KMS-11 (cell line): ENCODE measurements around the gene DIS3L2.

Experiments used
- H2AFZ ChIP-seq: fragments of 200-600 bp; sonication (generic); 2 replicates; pipeline ENCODE4 v1.6.1; 2016; ENCODE audit warnings: antibody characterized with exemption, mixed run types, low read depth
- H3K27ac ChIP-seq: fragments of 200-600 bp; sonication (generic); 2 replicates; pipeline ENCODE4 v1.6.1; 2016; ENCODE audit warnings: mild to moderate bottlenecking, mixed run types
- H3K27me3 ChIP-seq: fragments of 200-600 bp; sonication (generic); 2 replicates; pipeline ENCODE4 v1.6.1; 2017; ENCODE audit warnings: mild to moderate bottlenecking, low read depth, mixed run types, moderate library complexity; ENCODE audit not compliant: insufficient read depth
- H3K36me3 ChIP-seq: fragments of 200-600 bp; sonication (generic); 2 replicates; pipeline ENCODE4 v1.6.1; 2017; ENCODE audit warnings: mild to moderate bottlenecking, mixed run types; ENCODE audit not compliant: insufficient read depth
- H3K4me1 ChIP-seq: fragments of 200-600 bp; sonication (generic); 2 replicates; pipeline ENCODE4 v1.6.1; 2016; ENCODE audit warnings: mild to moderate bottlenecking, low read depth, mixed run types; ENCODE audit not compliant: poor library complexity, severe bottlenecking
- H3K4me2 ChIP-seq: fragments of 200-600 bp; sonication (generic); 2 replicates; pipeline ENCODE4 v1.7.0; 2016; ENCODE audit warnings: mild to moderate bottlenecking, mixed run types
- H3K4me3 ChIP-seq: fragments of 200-600 bp; sonication (generic); IDR thresholded peaks from 2 replicates; pipeline ENCODE4 v1.6.1; 2017; ENCODE audit warnings: low read depth, low read length, mixed read lengths; ENCODE audit not compliant: insufficient read depth
- H3K79me2 ChIP-seq: fragments of 200-600 bp; sonication (generic); 2 replicates; pipeline ENCODE4 v1.6.1; 2016; ENCODE audit warnings: low read depth, mixed run types; ENCODE audit not compliant: insufficient read depth
- H3K9ac ChIP-seq: fragments of 200-600 bp; sonication (generic); 2 replicates; pipeline ENCODE4 v1.6.1; 2016; ENCODE audit warnings: mild to moderate bottlenecking, mixed run types
- H4K20me1 ChIP-seq: fragments of 200-600 bp; sonication (generic); 2 replicates; pipeline ENCODE4 v1.6.1; 2016; ENCODE audit warnings: mild to moderate bottlenecking, mixed run types; ENCODE audit not compliant: insufficient read depth
- TF ChIP-seq, protein P1 (sequence below): fragments of 200-600 bp; sonication (generic); conservative IDR thresholded peaks from 2 replicates; pipeline ENCODE4 v1.6.1; 2017; ENCODE audit warnings: low read depth, mild to moderate bottlenecking, antibody characterized with exemption, low read length, moderate library complexity, mixed read lengths

DIS3L2 gene

GRCh38 chr2:232242316-232242715 lies 280.8 kb downstream of the DIS3L2 start:
- no peaks in the 10 kb centered on the region for H4K20me1 ChIP-seq

DNA sequence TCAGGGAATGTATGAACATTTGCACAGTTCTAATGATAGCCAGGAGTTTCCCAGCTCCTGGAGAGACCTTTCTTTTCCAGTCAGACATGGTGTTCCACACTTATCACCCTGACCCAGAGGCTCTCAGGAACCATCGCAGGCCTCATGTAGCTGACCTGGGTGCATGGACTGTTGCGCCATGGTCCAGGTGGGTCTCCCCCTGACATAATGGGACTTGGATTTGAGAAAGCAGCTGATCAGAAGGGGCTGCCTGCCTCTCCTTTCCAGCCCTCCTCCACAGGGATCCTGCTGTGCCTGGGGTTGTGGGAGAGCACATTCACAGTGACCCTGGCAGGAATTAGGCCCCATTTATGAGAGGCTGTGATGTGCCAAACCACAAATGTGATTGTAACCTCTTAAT lies 283.6 kb downstream of the DIS3L2 start:
- Histone ChIP-seq H3K4me2 (no peak overlapping the region), H3K36me3 (no peaks in the 10 kb centered on the region), H3K27me3 (no peaks in the 10 kb centered on the region), H3K4me1 (no peaks in the 10 kb centered on the region), H3K9ac (no peak overlapping the region), H2AFZ (no peak overlapping the region), H3K27ac (no peak overlapping the region), H4K20me1 (no peaks in the 10 kb centered on the region), H3K4me3 (no peak overlapping the region), H3K79me2 (no peaks in the 10 kb centered on the region)
- TF ChIP-seq, protein P1, sequence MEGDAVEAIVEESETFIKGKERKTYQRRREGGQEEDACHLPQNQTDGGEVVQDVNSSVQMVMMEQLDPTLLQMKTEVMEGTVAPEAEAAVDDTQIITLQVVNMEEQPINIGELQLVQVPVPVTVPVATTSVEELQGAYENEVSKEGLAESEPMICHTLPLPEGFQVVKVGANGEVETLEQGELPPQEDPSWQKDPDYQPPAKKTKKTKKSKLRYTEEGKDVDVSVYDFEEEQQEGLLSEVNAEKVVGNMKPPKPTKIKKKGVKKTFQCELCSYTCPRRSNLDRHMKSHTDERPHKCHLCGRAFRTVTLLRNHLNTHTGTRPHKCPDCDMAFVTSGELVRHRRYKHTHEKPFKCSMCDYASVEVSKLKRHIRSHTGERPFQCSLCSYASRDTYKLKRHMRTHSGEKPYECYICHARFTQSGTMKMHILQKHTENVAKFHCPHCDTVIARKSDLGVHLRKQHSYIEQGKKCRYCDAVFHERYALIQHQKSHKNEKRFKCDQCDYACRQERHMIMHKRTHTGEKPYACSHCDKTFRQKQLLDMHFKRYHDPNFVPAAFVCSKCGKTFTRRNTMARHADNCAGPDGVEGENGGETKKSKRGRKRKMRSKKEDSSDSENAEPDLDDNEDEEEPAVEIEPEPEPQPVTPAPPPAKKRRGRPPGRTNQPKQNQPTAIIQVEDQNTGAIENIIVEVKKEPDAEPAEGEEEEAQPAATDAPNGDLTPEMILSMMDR, result no peak

More at GRCh38 chr2:232242316-232242715, 280.8 kb downstream of the DIS3L2 start:
- no peak overlapping the region for H2AFZ ChIP-seq
- no peak overlapping the region for H3K9ac ChIP-seq
- H3K79me2 ChIP-seq, result no peaks in the 10 kb centered on the region
- no peak overlapping the region for H3K27ac ChIP-seq
- no peaks in the 10 kb centered on the region for H3K4me1 ChIP-seq
- H3K27me3 ChIP-seq, result no peaks in the 10 kb centered on the region
- no peaks in the 10 kb centered on the region for H3K36me3 ChIP-seq
- no peak overlapping the region for H3K4me2 ChIP-seq
- H3K4me3 ChIP-seq, result no peak overlapping the region
- TF ChIP-seq, protein P1, result no peak

DNA sequence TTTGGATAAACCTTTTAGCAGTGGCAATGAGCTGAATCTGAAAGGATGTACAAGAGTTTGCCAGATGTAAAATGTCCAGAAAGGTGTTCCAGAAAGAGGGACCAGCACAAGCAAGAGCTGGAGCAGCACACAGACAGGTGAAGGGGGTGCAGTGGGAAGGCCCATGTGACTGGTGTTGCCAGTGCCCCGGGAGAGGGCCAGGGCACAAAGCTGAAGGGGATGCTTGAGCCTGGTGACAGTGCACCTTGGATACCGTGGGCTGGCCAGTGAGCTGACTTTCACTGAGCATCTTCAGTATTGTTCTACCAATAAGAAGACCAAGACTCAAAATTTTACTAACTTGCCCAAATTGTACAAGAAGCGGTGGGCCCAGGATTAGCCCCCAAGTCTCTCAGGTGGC lies 284.7 kb downstream of the DIS3L2 start:
- Histone ChIP-seq H4K20me1 (no peaks in the 10 kb centered on the region), H3K4me2 (no peak overlapping the region), H3K27ac (no peak overlapping the region), H3K36me3 (no peaks in the 10 kb centered on the region), H3K27me3 (no peaks in the 10 kb centered on the region), H2AFZ (no peak overlapping the region), H3K4me1 (no peaks in the 10 kb centered on the region), H3K79me2 (no peaks in the 10 kb centered on the region), H3K4me3 (no peak overlapping the region), H3K9ac (no peak overlapping the region)
- TF ChIP-seq, protein P1, result no peak

GRCh38 chr2:232249096-232249495 lies 287.6 kb downstream of the DIS3L2 start:
- Histone ChIP-seq H3K4me2 (no peak overlapping the region), H3K27me3 (no peaks in the 10 kb centered on the region), H3K9ac (no peak overlapping the region), H2AFZ (no peak overlapping the region), H3K27ac (no peak overlapping the region), H3K36me3 (no peaks in the 10 kb centered on the region), H3K4me3 (no peak overlapping the region), H3K79me2 (no peaks in the 10 kb centered on the region), H3K4me1 (no peaks in the 10 kb centered on the region), H4K20me1 (no peaks in the 10 kb centered on the region)
- TF ChIP-seq, protein P1, result no peak
